SU-DHL-6 (cell line): ENCODE measurements around the gene DRAP1.

Experiments used
- H2AFZ ChIP-seq: fragments of 200-600 bp; sonication (generic); 2 replicates; pipeline ENCODE4 v1.6.1; 2014; ENCODE audit warnings: low read depth, mild to moderate bottlenecking, moderate library complexity, mixed read lengths, antibody characterized with exemption, low read length; ENCODE audit not compliant: severe bottlenecking
- H3F3A ChIP-seq: fragments of 200-600 bp; shearing (Covaris generic); 2 replicates; pipeline ENCODE4 v1.6.0; 2016; ENCODE audit warnings: antibody characterized with exemption, mild to moderate bottlenecking; ENCODE audit not compliant: insufficient read depth
- H3K27ac ChIP-seq: fragments of 200-600 bp; sonication (generic); 2 replicates; pipeline ENCODE4 v1.5.1; 2016; ENCODE audit warnings: low read depth, mild to moderate bottlenecking, low read length, moderate library complexity, mixed read lengths
- H3K27me3 ChIP-seq: fragments of 200-600 bp; sonication (generic), shearing (Covaris generic); 2 replicates; pipeline ENCODE4 v1.6.0; 2014; ENCODE audit warnings: mild to moderate bottlenecking, low read length
- H3K36me3 ChIP-seq: fragments of 200-600 bp; sonication (generic); 2 replicates; pipeline ENCODE4 v1.6.1; 2014; ENCODE audit warnings: mild to moderate bottlenecking, low read length, mixed read lengths
- H3K4me2 ChIP-seq: fragments of 300-600, 200-600 bp; shearing (Covaris generic), sonication (generic); 2 replicates; pipeline ENCODE4 v1.6.0; 2014; ENCODE audit warnings: low read length, low read depth, mild to moderate bottlenecking; ENCODE audit not compliant: poor library complexity, severe bottlenecking
- H3K4me3 ChIP-seq: fragments of 200-600 bp; sonication (generic); 2 replicates; pipeline ENCODE4 v1.5.1; 2014; ENCODE audit warnings: antibody characterized with exemption, low read length, mild to moderate bottlenecking, mixed read lengths; ENCODE audit not compliant: insufficient read depth, poor library complexity, severe bottlenecking
- H3K79me2 ChIP-seq: fragments of 200-600 bp; sonication (generic); 2 replicates; pipeline ENCODE4 v1.6.1; 2014; ENCODE audit warnings: mild to moderate bottlenecking, low read length, moderate library complexity; ENCODE audit not compliant: insufficient read depth
- H3K9ac ChIP-seq: fragments of 200-600 bp; sonication (generic); 2 replicates; pipeline ENCODE4 v1.7.0; 2014; ENCODE audit warnings: mild to moderate bottlenecking, low read length
- H3K9me2 ChIP-seq: fragments of 200-600 bp; sonication (generic); replicated peaks from 2 replicates; pipeline ENCODE4 v1.6.1; 2014; ENCODE audit warnings: low read length; ENCODE audit not compliant: insufficient read depth
- H3K9me3 ChIP-seq: fragments of 200-600 bp; sonication (generic); 2 replicates; pipeline ENCODE4 v1.6.1; 2014; ENCODE audit warnings: low read length, mixed read lengths; ENCODE audit not compliant: insufficient read depth
- H4K20me1 ChIP-seq: fragments of 200-600 bp; sonication (generic); 2 replicates; pipeline ENCODE4 v1.6.1; 2014; ENCODE audit warnings: low read depth, mild to moderate bottlenecking, antibody characterized with exemption, low read length, moderate library complexity, mixed read lengths
- EZH2phosphoT487 ChIP-seq: fragments of 200-600 bp; sonication (generic), shearing (Covaris generic); conservative IDR thresholded peaks from 2 replicates; pipeline ENCODE4 v1.6.1; 2018; ENCODE audit warnings: mild to moderate bottlenecking, antibody characterized with exemption, low read length, moderate library complexity, mixed read lengths
- TF ChIP-seq, protein P1 (sequence below): fragments of 200-600 bp; sonication (generic); IDR thresholded peaks from one replicate; pipeline ENCODE4 v1.5.1; 2017; ENCODE audit warnings: antibody characterized with exemption, mild to moderate bottlenecking, low read length, moderate library complexity; ENCODE audit not compliant: insufficient read depth, poor library complexity, severe bottlenecking

DRAP1 gene

GRCh38 chr11:65925397-65925796, 6.2 kb downstream of the DRAP1 start:
- Histone ChIP-seq H3K27me3 (no peaks in the 10 kb centered on the region), H3K9ac (no peak overlapping the region), H3K9me2 (no peaks in the 10 kb centered on the region), H3K36me3 (no peaks in the 10 kb centered on the region), H3F3A (no peaks in the 10 kb centered on the region), H3K27ac (no peak overlapping the region), H3K4me2 (no peak overlapping the region), H4K20me1 (no peaks in the 10 kb centered on the region), H3K4me3 (no peak overlapping the region), H2AFZ (no peak overlapping the region), H3K9me3 (no peaks in the 10 kb centered on the region), H3K79me2 (no peaks in the 10 kb centered on the region)
- no peak for TF ChIP-seq EZH2phosphoT487
- TF ChIP-seq, protein P1, sequence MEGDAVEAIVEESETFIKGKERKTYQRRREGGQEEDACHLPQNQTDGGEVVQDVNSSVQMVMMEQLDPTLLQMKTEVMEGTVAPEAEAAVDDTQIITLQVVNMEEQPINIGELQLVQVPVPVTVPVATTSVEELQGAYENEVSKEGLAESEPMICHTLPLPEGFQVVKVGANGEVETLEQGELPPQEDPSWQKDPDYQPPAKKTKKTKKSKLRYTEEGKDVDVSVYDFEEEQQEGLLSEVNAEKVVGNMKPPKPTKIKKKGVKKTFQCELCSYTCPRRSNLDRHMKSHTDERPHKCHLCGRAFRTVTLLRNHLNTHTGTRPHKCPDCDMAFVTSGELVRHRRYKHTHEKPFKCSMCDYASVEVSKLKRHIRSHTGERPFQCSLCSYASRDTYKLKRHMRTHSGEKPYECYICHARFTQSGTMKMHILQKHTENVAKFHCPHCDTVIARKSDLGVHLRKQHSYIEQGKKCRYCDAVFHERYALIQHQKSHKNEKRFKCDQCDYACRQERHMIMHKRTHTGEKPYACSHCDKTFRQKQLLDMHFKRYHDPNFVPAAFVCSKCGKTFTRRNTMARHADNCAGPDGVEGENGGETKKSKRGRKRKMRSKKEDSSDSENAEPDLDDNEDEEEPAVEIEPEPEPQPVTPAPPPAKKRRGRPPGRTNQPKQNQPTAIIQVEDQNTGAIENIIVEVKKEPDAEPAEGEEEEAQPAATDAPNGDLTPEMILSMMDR: no peak

DNA sequence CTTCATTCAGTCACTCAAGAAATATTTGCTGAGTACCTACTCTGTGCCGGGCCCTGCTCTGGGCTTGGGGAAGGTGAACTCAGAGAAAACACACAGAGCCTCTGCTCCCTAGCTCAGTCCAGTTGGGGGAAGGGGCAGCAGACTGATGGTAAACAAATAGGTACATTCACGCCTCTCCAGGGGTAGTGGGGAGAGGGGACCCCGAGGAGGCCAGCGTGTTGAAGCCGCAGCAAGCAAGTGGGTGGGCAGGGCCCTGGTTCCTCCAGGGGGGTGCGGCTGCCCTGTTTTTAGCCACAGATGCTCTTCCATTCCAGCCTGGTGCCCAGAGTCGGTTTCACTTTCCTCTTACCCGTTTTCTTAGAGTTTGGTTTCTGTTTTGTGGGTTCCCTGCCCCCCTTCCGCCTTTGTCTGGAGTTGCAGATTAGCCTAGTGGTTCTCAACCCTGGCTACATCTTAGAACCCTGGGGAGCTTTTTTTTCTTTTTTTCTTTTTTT, 8.7 kb downstream of the DRAP1 start:
- Histone ChIP-seq H3F3A (no peaks in the 10 kb centered on the region), H3K27ac (no peak overlapping the region), H3K9ac (no peak overlapping the region), H3K4me2 (peak overlapping the region; percentile 24), H2AFZ (peak overlapping the region; percentile 19), H3K36me3 (no peaks in the 10 kb centered on the region), H3K27me3 (no peaks in the 10 kb centered on the region), H4K20me1 (no peaks in the 10 kb centered on the region), H3K9me2 (no peaks in the 10 kb centered on the region), H3K79me2 (no peaks in the 10 kb centered on the region), H3K4me3 (no peak overlapping the region), H3K9me3 (no peaks in the 10 kb centered on the region)
- TF ChIP-seq EZH2phosphoT487: no peak
- TF ChIP-seq, protein P1: no peak

DNA sequence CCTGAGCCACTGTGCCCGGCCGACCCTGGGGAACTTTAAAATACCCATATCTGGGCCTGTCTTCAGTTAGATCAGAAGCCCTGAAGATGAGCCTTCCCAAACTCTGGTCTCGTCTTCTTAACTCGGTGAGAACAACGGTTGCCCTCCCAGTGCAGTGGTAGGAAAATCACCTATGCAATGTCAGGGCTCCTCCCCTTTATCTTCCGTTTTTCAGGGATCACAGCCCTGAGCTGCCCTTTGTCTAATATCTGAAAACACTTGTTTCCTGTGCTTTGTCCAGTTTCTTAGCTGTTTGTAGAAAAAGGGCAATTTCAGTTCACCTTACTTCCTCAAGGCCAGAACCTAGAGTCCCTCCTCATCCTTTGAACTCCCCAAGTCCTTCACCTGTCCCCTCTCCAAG, 9.4 kb downstream of the DRAP1 start:
- H2AFZ ChIP-seq: no peak overlapping the region
- H3K4me2 ChIP-seq: no peak overlapping the region
- H3K27me3 ChIP-seq: no peaks in the 10 kb centered on the region
- H3K9ac ChIP-seq: no peak overlapping the region
- H3K27ac ChIP-seq: no peak overlapping the region
- no peaks in the 10 kb centered on the region for H3K9me3 ChIP-seq
- H3K4me3 ChIP-seq: no peak overlapping the region
- TF ChIP-seq EZH2phosphoT487: no peak
- TF ChIP-seq, protein P1: no peak
- no peaks in the 10 kb centered on the region for H3K36me3 ChIP-seq
- H3K79me2 ChIP-seq: no peaks in the 10 kb centered on the region
- H4K20me1 ChIP-seq: no peaks in the 10 kb centered on the region
- H3F3A ChIP-seq: no peaks in the 10 kb centered on the region
- no peaks in the 10 kb centered on the region for H3K9me2 ChIP-seq
